PC-9 (cell line): ENCODE data around the gene OSM.

Experiments used
- CTCF ChIP-seq: fragments of 200-600 bp; sonication (generic); conservative IDR thresholded peaks from 2 replicates; pipeline ENCODE4 v1.6.1; 2017; ENCODE audit warnings: mixed run types, antibody characterized with exemption, mild to moderate bottlenecking, moderate library complexity
- EZH2 ChIP-seq: fragments of 200-600 bp; sonication (generic); IDR thresholded peaks from 2 replicates; pipeline ENCODE4 v1.8.0; 2017; ENCODE audit warnings: antibody characterized with exemption, low read depth

GRCh38 chr22:30282616-30283046, 16.0 kb upstream of the OSM start:
- TF ChIP-seq CTCF, result no peak
- TF ChIP-seq EZH2, result no peak
